Neuronal stem cell (in vitro differentiated cells): ENCODE measurements around the gene MYO1H.
"Not testable (repeated sequence)": the region's sequence is repeated elsewhere in the genome, so short reads cannot be mapped to it uniquely, and the experiment has no call there.

Experiments
- DNase-seq: peaks from one replicate; pipeline ENCODE4 v3.0.0-alpha.2; 2013; ENCODE audit warnings: low spot score
- H2AFZ ChIP-seq: one replicate; pipeline ENCODE4 v1.6.1; 2013; ENCODE audit warnings: mild to moderate bottlenecking, low read length, inconsistent platforms
- H2AK5ac ChIP-seq: 2 replicates; pipeline ENCODE4 v1.6.1; 2013; ENCODE audit warnings: low read depth, mild to moderate bottlenecking, inconsistent platforms, low read length, moderate library complexity, mixed read lengths
- H2BK120ac ChIP-seq: 2 replicates; pipeline ENCODE4 v1.6.1; 2013; ENCODE audit warnings: low read depth, mild to moderate bottlenecking, inconsistent platforms, low read length, moderate library complexity, mixed read lengths
- H2BK12ac ChIP-seq: one replicate; pipeline ENCODE4 v1.6.1; 2013; ENCODE audit warnings: low read length, inconsistent platforms
- H2BK15ac ChIP-seq: 2 replicates; pipeline ENCODE4 v1.6.1; 2013; ENCODE audit warnings: mild to moderate bottlenecking, low read length, inconsistent platforms, mixed read lengths
- H2BK5ac ChIP-seq: one replicate; pipeline ENCODE4 v1.6.1; 2013; ENCODE audit warnings: inconsistent platforms, mild to moderate bottlenecking, low read length, moderate library complexity
- H3K14ac ChIP-seq: one replicate; pipeline ENCODE4 v1.6.1; 2013; ENCODE audit warnings: low read length, inconsistent platforms
- H3K18ac ChIP-seq: 2 replicates; pipeline ENCODE4 v1.6.1; 2013; ENCODE audit warnings: low read length, inconsistent platforms
- H3K23ac ChIP-seq: 2 replicates; pipeline ENCODE4 v1.6.1; 2013; ENCODE audit warnings: low read depth, mild to moderate bottlenecking, mixed read lengths, low read length, inconsistent platforms; ENCODE audit not compliant: poor library complexity
- H3K27ac ChIP-seq: replicated peaks from 3 replicates; pipeline ENCODE4 v1.5.1; 2013; ENCODE audit warnings: low read length, inconsistent platforms
- H3K27me3 ChIP-seq, 3 experiments: 2 replicates each; pipeline ENCODE4 v1.6.1; 2013; ENCODE audit warnings: low read length in 3 of 3, mild to moderate bottlenecking in 2 of 3, inconsistent platforms in 1 of 3, low read depth in 1 of 3, mixed read lengths in 1 of 3, moderate library complexity in 1 of 3; ENCODE audit not compliant: control insufficient read depth in 3 of 3, insufficient read depth in 3 of 3
- H3K36me3 ChIP-seq, 2 donors: replicated peaks in 1 of 2; 2 replicates each; pipeline ENCODE4 v1.6.1; 2013; ENCODE audit warnings: low read length in 2 of 2; ENCODE audit not compliant: control insufficient read depth in 2 of 2, insufficient read depth in 2 of 2
- H3K4ac ChIP-seq: 2 replicates; pipeline ENCODE4 v1.6.1; 2013; ENCODE audit warnings: inconsistent platforms, mild to moderate bottlenecking, low read length, moderate library complexity
- H3K4me1 ChIP-seq, 2 donors: 1 replicate in 1 of 2; 2 replicates in 1 of 2; pipeline ENCODE4 v1.6.1; 2013; ENCODE audit warnings: low read length in 2 of 2, low read depth in 1 of 2; ENCODE audit not compliant: control insufficient read depth in 2 of 2, insufficient read depth in 1 of 2
- H3K4me2 ChIP-seq: one replicate; pipeline ENCODE4 v1.6.1; 2013; ENCODE audit warnings: mild to moderate bottlenecking, low read length, inconsistent platforms; ENCODE audit not compliant: insufficient read depth, poor library complexity, severe bottlenecking
- H3K4me3 ChIP-seq, 2 donors: 2 replicates each; pipeline ENCODE4 v1.5.1; 2013; ENCODE audit warnings: low read length in 2 of 2, mild to moderate bottlenecking in 2 of 2, inconsistent platforms in 1 of 2, moderate library complexity in 1 of 2
- H3K79me1 ChIP-seq: one replicate; pipeline ENCODE4 v1.6.1; 2013; ENCODE audit warnings: low read depth, mild to moderate bottlenecking, inconsistent platforms, low read length, moderate library complexity
- H3K9ac ChIP-seq: one replicate; pipeline ENCODE4 v1.6.1; 2013; ENCODE audit warnings: mild to moderate bottlenecking, low read depth, low read length, inconsistent platforms; ENCODE audit not compliant: poor library complexity
- H3K9me3 ChIP-seq, 2 donors: replicated peaks in 1 of 2; 2 replicates each; pipeline versions ENCODE3 to v1.6.1; 2013; ENCODE audit warnings: low read length in 2 of 2, mild to moderate bottlenecking in 2 of 2, inconsistent platforms in 1 of 2, low read depth in 1 of 2, mixed read lengths in 1 of 2, moderate library complexity in 1 of 2; ENCODE audit not compliant: control insufficient read depth in 2 of 2, insufficient read depth in 1 of 2
- H4K8ac ChIP-seq: one replicate; pipeline ENCODE4 v1.6.1; 2013; ENCODE audit warnings: low read depth, mild to moderate bottlenecking, inconsistent platforms, low read length, moderate library complexity
- H4K91ac ChIP-seq: one replicate; pipeline ENCODE4 v1.6.1; 2013; ENCODE audit warnings: low read length, low read depth, mild to moderate bottlenecking, inconsistent platforms; ENCODE audit not compliant: poor library complexity
- WGBS, 2 donors: extraction: QIAGEN DNeasy Blood & Tissue Kit; methylation state at CpG; one replicate each; pipeline ENCODE4 v1.1.7; 2013; ENCODE audit warnings: missing lambda C conversion rate in 2 of 2, mixed read lengths in 1 of 2; ENCODE audit not compliant: insufficient read length in 2 of 2, insufficient replicate concordance in 1 of 2; ENCODE audit errors: extremely low coverage in 2 of 2; 5-methylcytosine and 5-hydroxymethylcytosine counted together

MYO1H gene

GRCh38 chr12:109473526-109474270 lies 126.0 kb downstream of the MYO1H start:
- not testable (repeated sequence) for H3K9ac ChIP-seq, H3K27me3 ChIP-seq, H3K9me3 ChIP-seq, H4K8ac ChIP-seq, H3K27ac ChIP-seq, H3K23ac ChIP-seq, H3K4me1 ChIP-seq, H4K91ac ChIP-seq, H2AFZ ChIP-seq, H2BK12ac ChIP-seq, H2AK5ac ChIP-seq, H3K14ac ChIP-seq, H3K4me2 ChIP-seq, H3K4me3 ChIP-seq, H2BK5ac ChIP-seq, H2BK15ac ChIP-seq, H3K18ac ChIP-seq, DNase-seq, H3K4ac ChIP-seq, H2BK120ac ChIP-seq
- Histone ChIP-seq H3K79me1 (peaks cover 10% of the 10 kb centered on the region), H3K36me3 (peaks cover 7 to 65% of the 10 kb centered on the region in 2 donors)
- no CpG with 5 or more reads among the region's 16 CpGs for WGBS, 2 donors

DNA sequence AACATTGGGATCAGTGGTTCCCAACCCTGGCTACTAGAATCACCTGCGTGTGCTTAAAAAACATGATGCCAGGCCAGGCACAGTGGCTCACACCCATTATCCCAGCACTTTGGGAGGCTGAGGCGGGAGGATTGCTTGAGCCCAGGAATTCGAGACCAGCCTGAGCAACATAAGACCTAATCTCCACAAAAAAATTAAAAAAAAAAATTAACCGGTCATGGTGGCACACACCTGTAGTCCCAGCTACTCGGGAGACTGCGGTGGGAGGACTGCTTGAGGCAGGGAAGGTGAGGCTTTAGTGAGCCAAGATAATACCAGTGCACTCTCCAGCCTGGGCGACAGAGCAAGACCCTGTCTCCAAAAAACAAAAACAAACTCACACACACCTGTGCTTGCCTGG lies 127.4 kb downstream of the MYO1H start:
- Histone ChIP-seq H3K27ac (no peak overlapping the region), H2BK12ac (no peak overlapping the region), H2BK120ac (no peak overlapping the region), H3K9ac (no peak overlapping the region), H3K79me1 (peaks cover 5% of the 10 kb centered on the region), H2BK15ac (no peak overlapping the region), H2AFZ (no peak overlapping the region), H3K23ac (no peak overlapping the region), H3K4me1 (peaks cover 2 to 8% of the 10 kb centered on the region in 2 donors), H4K91ac (no peak overlapping the region), H3K4ac (no peak overlapping the region), H3K18ac (no peak overlapping the region), H3K9me3 (no peaks in the 10 kb centered on the region), H4K8ac (no peak overlapping the region), H3K4me2 (no peak overlapping the region), H3K14ac (no peak overlapping the region), H3K27me3 (no peaks in the 10 kb centered on the region), H3K4me3 (peak overlapping the region in 1 of 2 donors; percentile 92), H2BK5ac (no peak overlapping the region), H2AK5ac (no peak overlapping the region), H3K36me3 (peaks cover 2 to 53% of the 10 kb centered on the region in 2 donors)
- no peak for DNase-seq
- WGBS, 2 donors, result no CpG with 5 or more reads among the region's 7 CpGs

GRCh38 chr12:109475993-109476806 lies 128.5 kb downstream of the MYO1H start:
- DNase-seq, result no peak
- peak overlapping the region; percentile 92 for H3K9ac ChIP-seq
- peak overlapping the region; percentile 35 for H2AK5ac ChIP-seq
- no peak overlapping the region for H3K14ac ChIP-seq
- peaks cover 5% of the 10 kb centered on the region for H3K79me1 ChIP-seq
- no peak overlapping the region for H3K18ac ChIP-seq
- H4K91ac ChIP-seq, result no peak overlapping the region
- no peak overlapping the region for H3K27ac ChIP-seq
- H3K4ac ChIP-seq, result no peak overlapping the region
- H4K8ac ChIP-seq, result no peak overlapping the region
- H3K23ac ChIP-seq, result no peak overlapping the region
- peak overlapping the region; percentile 99 for H2AFZ ChIP-seq
- H3K27me3 ChIP-seq, result no peaks in the 10 kb centered on the region
- peak overlapping the region; percentile 91 to 92 for H3K4me3 ChIP-seq
- H3K9me3 ChIP-seq, result no peaks in the 10 kb centered on the region
- no peak overlapping the region for H2BK120ac ChIP-seq
- H2BK15ac ChIP-seq, result peak overlapping the region; percentile 30
- H3K36me3 ChIP-seq, result peaks cover 2 to 42% of the 10 kb centered on the region in 2 donors
- H3K4me2 ChIP-seq, result peak overlapping the region; percentile 65
- H2BK5ac ChIP-seq, result peak overlapping the region; percentile 67
- no CpG with 5 or more reads among the region's 19 CpGs for WGBS, 2 donors
- H2BK12ac ChIP-seq, result no peak overlapping the region
- peaks cover 2 to 8% of the 10 kb centered on the region in 2 donors for H3K4me1 ChIP-seq

GRCh38 chr12:109476807-109477184 lies 129.1 kb downstream of the MYO1H start:
- Histone ChIP-seq H2AFZ (peak overlapping the region; percentile 99), H3K9ac (peak overlapping the region; percentile 92), H3K4ac (no peak overlapping the region), H2BK5ac (peak overlapping the region; percentile 67), H3K79me1 (peaks cover 5% of the 10 kb centered on the region), H3K14ac (no peak overlapping the region), H3K27me3 (no peaks in the 10 kb centered on the region), H3K4me2 (peak overlapping the region; percentile 65), H4K91ac (no peak overlapping the region), H3K23ac (peak overlapping the region; percentile 46), H3K9me3 (no peaks in the 10 kb centered on the region), H3K4me1 (peaks cover 2 to 8% of the 10 kb centered on the region in 2 donors), H2BK15ac (peak overlapping the region; percentile 30), H2BK120ac (no peak overlapping the region), H3K4me3 (peak overlapping the region; percentile 91 to 92), H2AK5ac (no peak overlapping the region), H2BK12ac (no peak overlapping the region), H3K18ac (peak overlapping the region; percentile 87), H3K27ac (no peak overlapping the region), H4K8ac (no peak overlapping the region), H3K36me3 (peaks cover 2 to 36% of the 10 kb centered on the region in 2 donors)
- no peak for DNase-seq
- WGBS, 2 donors, result 88 to 100% methylated on average over 1 to 2 of the region's 11 CpGs
